ENCODE measurements around the gene ENPP1.

- TF ChIP-seq RORB (CRISPR knock-in tag; IDR thresholded peaks at IDR 0.05) (no peak), MAX (CRISPR knock-in tag; IDR thresholded peaks at IDR 0.05) (no peak), CTCF (IDR thresholded peaks at IDR 0.05) (no peak), E2F4 (CRISPR knock-in tag; IDR thresholded peaks at IDR 0.05; ENCODE audit: borderline replicate concordance, low read depth) (no peak), ESRRA (CRISPR knock-in tag; IDR thresholded peaks at IDR 0.05; ENCODE audit: borderline replicate concordance) (no peak), KAT7 (CRISPR knock-in tag; IDR thresholded peaks at IDR 0.05; ENCODE audit: borderline replicate concordance) (no peak), ATF6 (CRISPR knock-in tag; IDR thresholded peaks at IDR 0.05) (no peak), TEAD4 (CRISPR knock-in tag; IDR thresholded peaks at IDR 0.05) (no peak)
Observed at GRCh38 chr6:131813991-131814390, 6.2 kb downstream of the ENPP1 start.

Data from WTC11 (cell line).